GM21447 (cell line): ENCODE results near the gene ZNF777.
"Not testable (repeated sequence)": the region's sequence is repeated elsewhere in the genome, so short reads cannot be mapped to it uniquely, and the experiment has no call there.

ENCODE experiments used
- ATAC-seq: cut with Tn5 transposase; IDR thresholded peaks from one replicate; pipeline ENCODE4 v1.9.1; 2021; ENCODE audit not compliant: unreplicated experiment

ZNF777 gene

DNA sequence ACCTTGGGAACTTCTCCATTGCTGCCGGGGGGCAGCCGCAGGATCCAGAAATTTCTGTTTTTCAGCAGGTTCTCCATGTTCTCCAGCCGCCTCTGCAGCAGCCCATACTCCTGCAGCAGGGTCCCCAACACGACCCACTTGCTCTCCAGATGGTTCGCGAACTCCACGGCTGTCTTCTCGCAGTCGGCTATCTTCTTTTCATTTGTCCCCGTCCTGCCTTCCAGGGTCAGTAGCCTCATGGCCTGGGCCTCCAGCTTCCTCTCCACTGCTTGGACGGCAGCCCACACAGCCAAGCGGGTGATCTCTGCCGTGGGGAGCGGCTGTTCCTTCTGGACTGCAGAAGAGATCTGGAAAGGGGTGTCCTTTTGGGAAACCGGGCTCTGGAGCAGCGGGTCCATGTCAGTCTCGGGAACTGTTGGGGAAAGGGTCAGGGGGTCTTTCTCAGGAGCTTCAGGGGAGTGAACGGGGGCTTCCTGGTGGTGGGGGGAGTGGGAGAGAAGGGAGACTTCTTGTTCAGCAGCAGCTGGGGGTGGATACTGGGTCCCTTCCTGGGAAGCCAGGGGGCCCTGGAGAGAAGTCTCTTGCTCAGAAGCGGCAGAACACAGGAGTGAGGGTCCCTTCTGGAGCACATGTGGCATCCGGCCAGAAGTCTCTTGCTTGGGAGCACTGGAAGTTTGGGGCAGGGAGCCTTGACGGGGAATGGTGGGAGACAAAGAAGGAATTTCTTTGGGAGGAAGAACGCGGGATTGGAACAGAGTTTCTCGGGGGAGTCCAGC is 5.5 kb downstream of the ZNF777 start:
- ATAC-seq = no peak

GRCh38 chr7:149454750-149455149 is 6.1 kb downstream of the ZNF777 start:
- no peak for ATAC-seq

DNA sequence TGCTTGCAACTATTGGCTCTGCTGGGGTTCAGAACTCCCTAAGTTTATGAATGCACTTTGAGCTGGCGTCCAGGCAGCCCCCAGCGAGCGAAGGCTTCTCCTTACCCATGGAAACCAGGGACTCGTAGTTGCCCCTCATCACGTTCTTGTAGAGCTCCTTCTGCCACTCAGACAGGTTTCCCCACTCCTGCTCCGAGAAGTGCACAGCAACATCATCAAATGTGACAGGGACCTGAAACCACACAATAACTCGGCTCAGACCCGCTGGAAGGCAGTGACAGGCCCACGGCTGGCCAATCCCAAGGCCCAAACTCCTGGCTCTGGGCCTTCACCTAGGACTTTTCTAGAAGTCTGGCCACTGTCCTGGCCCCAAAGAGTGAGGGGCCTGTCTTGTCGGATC is 6.9 kb downstream of the ZNF777 start:
- no peak for ATAC-seq

- ATAC-seq = no peak
Observed at GRCh38 chr7:149450821-149451220, 10.0 kb downstream of the ZNF777 start.

GRCh38 chr7:149449897-149450296 is 11.0 kb downstream of the ZNF777 start:
- no peak for ATAC-seq

DNA sequence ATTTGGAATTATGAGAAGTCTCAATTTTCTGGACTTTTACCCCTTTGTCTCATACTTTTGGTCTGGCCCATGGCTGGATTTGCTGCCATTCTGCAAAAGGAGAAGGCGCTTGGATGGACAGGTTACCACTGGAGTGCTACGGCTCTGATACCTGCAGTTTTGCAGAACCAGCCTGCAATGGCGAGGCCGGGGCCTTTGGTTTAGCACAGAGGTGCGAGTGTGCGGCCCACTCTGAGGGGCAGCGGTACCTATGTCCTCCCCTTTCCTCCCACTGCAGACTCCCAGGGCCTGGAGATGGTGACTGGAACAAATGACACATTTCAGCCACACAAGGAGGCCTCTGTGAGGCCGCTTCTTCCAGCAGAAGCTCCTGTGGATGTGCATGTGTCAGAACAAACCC is 11.9 kb downstream of the ZNF777 start:
- ATAC-seq = no peak

DNA sequence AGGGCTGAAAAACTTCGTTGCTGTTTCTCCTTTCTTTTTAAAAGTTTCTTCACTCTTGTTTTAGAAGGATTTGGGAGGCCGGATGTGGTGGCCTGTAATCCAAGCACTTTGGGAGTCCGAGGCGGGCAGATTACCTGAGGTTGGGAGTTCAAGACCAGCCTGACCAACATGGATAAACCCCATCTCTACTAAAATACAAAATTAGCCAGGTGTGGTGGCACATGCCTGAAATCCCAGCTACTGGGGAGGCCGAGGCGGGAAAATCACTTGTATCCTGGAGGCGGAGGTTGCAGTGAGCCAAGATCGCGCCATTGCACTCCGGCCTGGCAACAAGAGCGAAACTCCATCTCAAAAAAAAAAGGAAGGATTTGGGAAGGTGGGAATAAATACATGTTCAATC is 14.8 kb downstream of the ZNF777 start:
- ATAC-seq = not testable (repeated sequence)

DNA sequence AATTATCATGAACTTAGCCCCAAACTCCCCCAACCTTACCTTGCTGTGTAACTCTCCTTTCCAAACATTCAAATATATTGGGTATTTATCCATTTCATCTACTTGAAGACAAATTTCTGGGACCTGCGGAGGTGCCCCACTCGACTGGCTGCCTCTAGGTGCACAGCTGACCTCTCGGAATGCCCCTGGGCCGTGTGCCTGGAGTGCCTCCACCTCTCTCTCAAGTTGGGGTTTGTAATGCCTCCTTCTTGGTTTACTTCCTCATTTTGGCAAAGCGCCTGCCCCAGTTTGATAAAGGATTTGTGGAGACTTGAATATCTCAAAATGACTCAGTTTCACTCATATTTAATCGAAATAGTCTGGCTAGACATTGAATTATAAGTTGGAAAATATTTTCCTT is 16.6 kb downstream of the ZNF777 start:
- no peak for ATAC-seq

- ATAC-seq = no peak
Observed at GRCh38 chr7:149443523-149443922, 17.3 kb downstream of the ZNF777 start.

DNA sequence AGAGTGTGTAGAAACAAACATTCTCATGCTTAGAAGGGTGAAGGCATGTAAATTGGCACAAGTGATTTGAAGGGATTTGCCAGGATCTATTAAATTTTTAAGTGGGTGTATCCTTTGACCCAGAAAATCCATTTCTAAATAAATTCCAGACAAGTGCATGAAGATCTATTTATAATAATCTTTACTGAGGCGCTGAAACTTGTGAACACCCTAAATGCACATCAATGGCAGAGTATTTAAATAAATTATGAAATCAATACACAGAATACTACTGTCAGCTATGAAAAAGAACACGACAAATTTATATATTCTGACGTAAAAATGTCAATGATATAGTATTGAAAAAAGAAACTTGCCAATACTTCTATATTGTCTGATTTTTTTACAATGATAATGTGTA is 17.9 kb downstream of the ZNF777 start:
- ATAC-seq = no peak

GRCh38 chr7:149440222-149440621 is 20.6 kb downstream of the ZNF777 start:
- ATAC-seq = no peak

DNA sequence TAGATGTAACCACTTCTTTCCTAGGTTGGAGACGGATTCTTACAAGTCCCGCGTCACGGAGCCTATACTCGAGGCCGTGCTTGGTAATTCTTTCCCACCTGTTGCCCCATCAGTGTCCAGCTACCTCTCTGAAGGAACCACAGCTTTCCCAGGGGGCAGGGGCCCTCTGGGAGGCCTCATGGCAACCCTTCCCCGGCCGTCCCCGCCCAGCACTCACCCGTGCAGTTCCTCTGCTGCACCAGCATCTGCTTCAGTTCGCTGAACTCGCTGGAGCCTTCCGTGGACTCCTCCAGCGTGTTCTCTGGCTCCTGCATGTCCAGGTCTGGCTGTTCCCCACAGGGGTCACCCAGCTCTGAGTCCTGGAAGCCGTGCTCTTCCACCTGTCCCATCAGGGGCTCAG is 24.5 kb downstream of the ZNF777 start:
- ATAC-seq = no peak

DNA sequence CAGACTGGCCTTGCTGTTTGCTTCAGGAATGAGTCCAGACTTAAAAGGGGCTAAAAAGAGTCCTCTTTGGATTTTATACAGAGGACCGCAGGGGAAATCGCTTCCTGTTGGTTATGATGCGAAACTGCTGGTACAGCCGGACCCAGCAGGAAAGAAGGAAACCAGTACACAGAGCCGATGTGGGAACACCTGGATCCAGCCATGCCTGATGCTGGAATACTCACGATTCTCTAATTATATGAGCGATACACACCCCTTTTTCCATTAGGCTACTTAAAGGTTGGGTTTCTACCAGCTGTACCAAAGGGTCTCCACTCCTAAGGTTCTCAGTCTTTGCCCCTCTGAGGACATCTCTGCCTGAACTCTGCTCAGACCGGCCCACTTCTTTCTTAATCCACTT is 27.7 kb downstream of the ZNF777 start:
- no peak for ATAC-seq

DNA sequence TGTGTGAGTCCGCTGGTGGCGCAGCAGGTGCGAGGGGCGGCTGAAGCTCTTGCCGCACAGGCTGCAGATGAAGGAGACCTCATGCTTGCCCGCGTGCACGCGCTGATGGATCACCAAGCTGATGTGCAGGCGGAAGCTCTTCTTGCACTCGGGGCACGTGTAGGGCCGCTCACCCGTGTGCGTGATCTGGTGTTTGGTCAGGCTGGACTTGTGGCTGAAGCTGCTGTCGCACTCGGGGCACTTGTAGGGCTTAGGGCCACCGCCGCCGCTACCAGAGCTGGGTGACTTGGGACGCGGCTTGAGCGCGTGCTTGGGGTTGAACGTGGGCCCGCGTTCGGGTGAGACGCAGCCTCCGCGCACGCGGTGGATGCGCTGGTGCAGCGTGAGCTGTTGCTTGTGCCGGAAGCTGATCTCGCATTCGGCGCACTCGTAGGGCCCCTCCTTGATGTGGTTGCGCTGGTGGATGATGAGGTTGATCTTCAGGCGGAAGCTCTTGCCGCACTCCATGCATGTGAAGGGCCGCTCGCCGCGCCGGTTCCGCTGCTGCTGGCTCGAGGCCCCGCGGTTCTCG is 28.7 kb downstream of the ZNF777 start:
- ATAC-seq = no peak

- no peak for ATAC-seq
Observed at GRCh38 chr7:149431486-149432120, 29.3 kb downstream of the ZNF777 start.

GRCh38 chr7:149430192-149430591 is 30.7 kb downstream of the ZNF777 start:
- ATAC-seq = no peak

- no peak for ATAC-seq
Observed at GRCh38 chr7:149427893-149428292, 33.0 kb downstream of the ZNF777 start.

- no peak for ATAC-seq
Observed at GRCh38 chr7:149427096-149427680, 33.7 kb downstream of the ZNF777 start.

- ATAC-seq = no peak
Observed at GRCh38 chr7:149423449-149424110, 37.3 kb downstream of the ZNF777 start.

DNA sequence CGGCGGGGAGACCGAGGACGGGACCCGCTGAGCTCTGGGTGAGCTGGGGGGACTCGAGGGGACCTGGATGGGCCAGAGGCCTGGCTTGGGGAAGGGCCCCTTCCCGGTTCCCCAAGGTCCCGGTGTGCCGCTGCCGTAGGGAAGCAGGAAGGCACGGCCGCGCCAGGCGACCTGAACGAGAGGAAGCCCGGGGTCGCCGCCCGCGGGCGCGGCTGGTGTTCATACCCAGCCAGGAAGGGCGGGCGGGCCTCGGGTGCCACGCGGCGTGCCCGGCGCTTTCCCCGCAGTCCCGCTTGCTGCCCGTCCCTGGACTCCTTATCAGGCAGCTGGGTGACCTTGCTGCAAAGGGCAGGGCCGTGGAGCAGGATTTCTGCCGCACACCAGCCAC is 38.0 kb downstream of the ZNF777 start:
- peak; percentile 11 for ATAC-seq

DNA sequence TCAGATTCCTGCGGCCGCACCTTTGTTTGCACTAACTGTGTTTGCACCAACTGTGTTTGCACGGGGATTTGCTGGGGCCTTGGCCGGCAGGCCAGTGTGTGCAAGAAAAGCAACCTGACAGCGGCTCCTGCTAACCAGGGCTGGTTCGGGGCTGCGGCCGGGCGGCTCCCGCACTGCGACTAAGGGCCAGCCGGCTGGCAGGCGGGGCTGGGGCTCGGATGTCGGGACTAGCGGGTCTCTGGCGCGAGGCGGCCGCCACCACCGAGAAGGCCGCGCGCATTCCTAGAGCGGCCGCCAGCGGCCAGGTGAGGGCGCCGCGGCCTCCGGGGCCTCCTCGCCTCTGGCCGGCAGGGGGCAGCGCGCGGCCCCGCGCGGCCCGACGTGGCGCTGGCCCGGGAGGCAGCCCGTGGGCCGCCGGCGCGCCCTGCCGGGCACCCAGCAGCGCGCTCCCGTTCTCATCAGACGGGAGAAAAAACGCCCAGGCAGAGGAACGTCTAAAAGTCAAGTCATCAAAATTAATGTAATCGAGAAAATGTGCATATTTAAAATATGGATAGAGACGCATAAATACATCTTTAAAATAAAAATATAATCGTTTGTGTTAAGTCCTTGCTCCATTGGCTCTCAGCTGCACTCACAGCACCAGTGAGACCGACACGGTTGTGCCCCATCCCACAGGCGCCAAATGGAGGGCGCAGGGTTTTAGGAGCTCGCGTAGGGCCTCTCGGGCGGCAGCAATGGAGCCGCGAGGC is 38.5 kb downstream of the ZNF777 start:
- peak; percentile 89 for ATAC-seq
